Ishikawa (cell line): ENCODE results near the gene FADS6.

Experiments
- CEBPB ChIP-seq: IDR thresholded peaks from 2 replicates; pipeline ENCODE4 v1.6.1; 2012
- CREB1 ChIP-seq: IDR thresholded peaks from 2 replicates; pipeline ENCODE4 v1.6.1; 2012; ENCODE audit warnings: low read depth
- EGR1 ChIP-seq: IDR thresholded peaks from 2 replicates; pipeline ENCODE4 v1.6.1; 2012
- EP300 ChIP-seq: IDR thresholded peaks from 2 replicates; pipeline ENCODE4 v1.6.1; 2012; ENCODE audit warnings: borderline replicate concordance
- FOXM1 ChIP-seq: IDR thresholded peaks from 2 replicates; pipeline ENCODE4 v1.6.1; 2012; ENCODE audit warnings: low read depth, borderline replicate concordance
- MAX ChIP-seq: IDR thresholded peaks from 2 replicates; pipeline ENCODE4 v1.6.1; 2012
- NFIC ChIP-seq: IDR thresholded peaks from 2 replicates; pipeline ENCODE4 v1.6.1; 2012
- RAD21 ChIP-seq: IDR thresholded peaks from 2 replicates; pipeline ENCODE4 v1.6.1; 2012; ENCODE audit warnings: low read depth
- TAF1 ChIP-seq: IDR thresholded peaks from 2 replicates; pipeline ENCODE4 v1.6.1; 2012; ENCODE audit warnings: low read depth, mild to moderate bottlenecking
- TCF12 ChIP-seq: IDR thresholded peaks from 2 replicates; pipeline ENCODE4 v1.6.1; 2012; ENCODE audit warnings: low read depth
- TEAD4 ChIP-seq: IDR thresholded peaks from 2 replicates; pipeline ENCODE4 v1.6.1; 2012
- YY1 ChIP-seq: IDR thresholded peaks from 2 replicates; pipeline ENCODE4 v1.6.1; 2012; ENCODE audit warnings: low read depth
- ZBTB7A ChIP-seq: IDR thresholded peaks from 2 replicates; pipeline ENCODE4 v1.6.1; 2012; ENCODE audit warnings: low read depth
- TF ChIP-seq, protein P1 (sequence below): IDR thresholded peaks from 2 replicates; pipeline ENCODE4 v1.6.1; 2012; ENCODE audit warnings: low read depth, mild to moderate bottlenecking
- TF ChIP-seq, protein P2 (sequence below): IDR thresholded peaks from 2 replicates; pipeline ENCODE4 v1.6.1; 2012

The FADS6 gene

DNA sequence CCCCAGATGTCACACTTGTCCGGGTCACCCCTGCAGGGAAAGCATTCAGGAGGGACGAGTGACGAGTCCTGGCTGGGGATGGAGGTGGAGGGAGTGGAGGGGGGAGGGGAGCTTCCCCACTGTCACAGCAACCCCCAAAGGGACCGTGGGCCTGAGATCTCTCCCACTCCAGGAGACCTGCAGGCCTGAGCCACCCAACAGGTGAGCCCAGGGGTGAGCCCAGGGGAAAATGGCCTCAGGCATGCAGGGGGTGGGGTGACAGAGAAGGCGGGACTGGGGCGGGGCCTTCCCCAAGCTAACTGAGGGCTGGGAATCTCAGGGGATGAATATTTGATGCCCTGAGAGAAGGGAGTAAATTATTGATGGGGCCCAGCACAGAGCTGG, 27.2 kb upstream of the FADS6 start:
- TF ChIP-seq YY1 (peak; percentile 48; the same call in 1 of the 2 replicates), NFIC (no peak)

GRCh38 chr17:74920306-74920620, 26.8 kb upstream of the FADS6 start:
- TF ChIP-seq TEAD4 (no peak), FOXM1 (no peak), TAF1 (no peak), NFIC (no peak), CEBPB (no peak), TCF12 (no peak), YY1 (no peak), MAX (no peak), EP300 (no peak), ZBTB7A (no peak), EGR1 (no peak), RAD21 (no peak), CREB1 (no peak)
- TF ChIP-seq, protein P1, sequence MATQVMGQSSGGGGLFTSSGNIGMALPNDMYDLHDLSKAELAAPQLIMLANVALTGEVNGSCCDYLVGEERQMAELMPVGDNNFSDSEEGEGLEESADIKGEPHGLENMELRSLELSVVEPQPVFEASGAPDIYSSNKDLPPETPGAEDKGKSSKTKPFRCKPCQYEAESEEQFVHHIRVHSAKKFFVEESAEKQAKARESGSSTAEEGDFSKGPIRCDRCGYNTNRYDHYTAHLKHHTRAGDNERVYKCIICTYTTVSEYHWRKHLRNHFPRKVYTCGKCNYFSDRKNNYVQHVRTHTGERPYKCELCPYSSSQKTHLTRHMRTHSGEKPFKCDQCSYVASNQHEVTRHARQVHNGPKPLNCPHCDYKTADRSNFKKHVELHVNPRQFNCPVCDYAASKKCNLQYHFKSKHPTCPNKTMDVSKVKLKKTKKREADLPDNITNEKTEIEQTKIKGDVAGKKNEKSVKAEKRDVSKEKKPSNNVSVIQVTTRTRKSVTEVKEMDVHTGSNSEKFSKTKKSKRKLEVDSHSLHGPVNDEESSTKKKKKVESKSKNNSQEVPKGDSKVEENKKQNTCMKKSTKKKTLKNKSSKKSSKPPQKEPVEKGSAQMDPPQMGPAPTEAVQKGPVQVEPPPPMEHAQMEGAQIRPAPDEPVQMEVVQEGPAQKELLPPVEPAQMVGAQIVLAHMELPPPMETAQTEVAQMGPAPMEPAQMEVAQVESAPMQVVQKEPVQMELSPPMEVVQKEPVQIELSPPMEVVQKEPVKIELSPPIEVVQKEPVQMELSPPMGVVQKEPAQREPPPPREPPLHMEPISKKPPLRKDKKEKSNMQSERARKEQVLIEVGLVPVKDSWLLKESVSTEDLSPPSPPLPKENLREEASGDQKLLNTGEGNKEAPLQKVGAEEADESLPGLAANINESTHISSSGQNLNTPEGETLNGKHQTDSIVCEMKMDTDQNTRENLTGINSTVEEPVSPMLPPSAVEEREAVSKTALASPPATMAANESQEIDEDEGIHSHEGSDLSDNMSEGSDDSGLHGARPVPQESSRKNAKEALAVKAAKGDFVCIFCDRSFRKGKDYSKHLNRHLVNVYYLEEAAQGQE: no peak
- TF ChIP-seq, protein P2, sequence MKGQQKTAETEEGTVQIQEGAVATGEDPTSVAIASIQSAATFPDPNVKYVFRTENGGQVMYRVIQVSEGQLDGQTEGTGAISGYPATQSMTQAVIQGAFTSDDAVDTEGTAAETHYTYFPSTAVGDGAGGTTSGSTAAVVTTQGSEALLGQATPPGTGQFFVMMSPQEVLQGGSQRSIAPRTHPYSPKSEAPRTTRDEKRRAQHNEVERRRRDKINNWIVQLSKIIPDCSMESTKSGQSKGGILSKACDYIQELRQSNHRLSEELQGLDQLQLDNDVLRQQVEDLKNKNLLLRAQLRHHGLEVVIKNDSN: no peak

DNA sequence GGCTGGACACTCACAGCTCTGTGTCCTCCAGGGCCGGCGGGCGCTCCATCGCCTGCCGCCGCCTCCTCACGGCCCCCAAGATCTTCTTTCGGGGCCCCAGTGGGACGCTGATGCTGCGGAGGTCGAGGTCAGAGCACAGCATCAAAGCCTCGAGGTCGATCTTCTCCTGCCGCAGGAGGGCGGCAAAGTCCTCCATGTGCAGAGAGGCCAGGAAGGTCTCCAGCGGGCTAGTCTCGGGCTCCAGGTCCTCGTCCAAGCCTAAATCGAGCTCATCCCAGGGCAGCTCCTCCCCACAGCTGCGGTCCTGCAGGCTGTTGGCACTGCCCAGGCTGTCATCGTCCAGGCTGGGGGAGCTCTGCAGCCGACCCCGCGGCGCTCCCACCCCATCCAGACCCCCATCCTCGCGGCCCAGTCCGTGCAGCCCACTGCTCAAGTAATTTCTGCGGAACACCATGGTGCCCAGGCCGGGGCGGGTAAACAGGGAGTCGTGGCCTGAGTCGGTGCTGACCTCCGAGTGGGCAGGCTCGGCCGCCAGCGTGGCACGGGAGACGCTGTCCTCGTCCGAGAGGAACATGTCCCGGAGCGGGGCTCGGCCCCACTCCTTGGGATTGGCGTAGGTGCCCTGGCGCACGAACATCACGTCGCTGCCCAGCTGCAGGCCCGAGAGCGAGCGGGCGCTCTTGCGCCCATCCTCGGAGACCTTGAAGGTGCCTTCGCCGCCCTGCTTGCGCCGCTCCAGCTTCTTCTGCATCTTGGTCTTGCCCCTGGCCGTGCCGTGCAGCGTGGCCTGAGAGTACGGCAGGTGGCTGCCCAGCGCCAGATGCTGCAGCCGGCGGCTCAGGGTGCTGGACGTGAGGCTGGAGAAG, 26.2 kb upstream of the FADS6 start:
- TF ChIP-seq YY1 (no peak), NFIC (no peak), TAF1 (no peak)
- TF ChIP-seq, protein P1: no peak

DNA sequence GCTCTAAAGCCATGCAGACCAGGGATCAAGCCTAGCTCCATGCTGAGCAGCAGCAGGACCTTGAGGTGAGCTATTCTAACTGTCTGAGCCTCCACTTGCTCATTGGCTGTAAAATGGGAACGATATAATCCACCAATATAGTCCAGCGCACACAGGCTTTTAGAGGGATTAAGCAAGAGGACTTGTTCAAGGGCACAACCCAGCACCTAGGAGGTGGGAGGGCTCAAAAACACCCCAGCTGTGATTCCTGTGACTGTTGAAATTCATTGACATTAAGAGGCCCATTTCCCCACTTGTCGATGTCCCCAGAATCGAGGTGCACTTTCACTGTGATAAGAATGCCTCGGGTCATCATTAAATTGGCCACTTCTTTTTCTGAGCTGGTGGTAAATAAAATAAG, 25.5 kb upstream of the FADS6 start:
- TF ChIP-seq TEAD4: no peak
- TF ChIP-seq, protein P1: no peak
- TF ChIP-seq CEBPB: no peak
- TF ChIP-seq FOXM1: no peak
- TF ChIP-seq, protein P2: no peak
- no peak for TF ChIP-seq YY1
- TF ChIP-seq EGR1: no peak
- no peak for TF ChIP-seq ZBTB7A
- no peak for TF ChIP-seq MAX
- TF ChIP-seq TCF12: no peak
- TF ChIP-seq CREB1: no peak
- TF ChIP-seq NFIC: no peak
- no peak for TF ChIP-seq TAF1
- TF ChIP-seq RAD21: no peak
- no peak for TF ChIP-seq EP300

DNA sequence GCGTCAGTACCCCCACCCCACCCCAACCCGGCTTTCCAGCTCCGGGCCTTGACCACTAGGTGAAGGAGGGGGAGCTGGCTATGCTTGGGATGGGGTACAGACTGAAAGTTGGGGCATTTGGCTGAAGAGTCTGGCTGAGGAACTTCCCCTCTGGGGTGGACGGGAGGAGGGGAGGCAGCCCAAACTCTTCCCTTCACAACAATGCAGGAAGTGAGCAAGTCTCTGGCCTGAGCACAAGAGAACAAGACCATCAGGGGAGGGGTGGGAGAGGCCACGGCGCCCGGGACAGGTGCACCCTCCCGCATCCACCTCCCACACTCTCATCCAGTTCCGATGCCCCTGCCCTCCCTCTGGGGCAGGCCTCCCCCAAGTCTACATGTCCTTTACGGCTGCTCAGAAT, 24.0 kb upstream of the FADS6 start:
- TF ChIP-seq RAD21 (no peak), NFIC (no peak), MAX (no peak)
